Middle frontal gyrus (tissue), 1 donor: ENCODE data around the gene ATP8B3.
"Not testable (repeated sequence)": the region's sequence is repeated elsewhere in the genome, so short reads cannot be mapped to it uniquely, and the experiment has no call there.

Source experiments
- DNase-seq: peaks from one replicate; pipeline ENCODE4 v3.0.0-alpha.2; 2015; ENCODE audit warnings: low spot score; ENCODE audit errors: extremely low spot score

The ATP8B3 gene

GRCh38 chr19:1799695-1800342 lies 12.3 kb downstream of the ATP8B3 start:
- DNase-seq: no peak

- DNase-seq: not testable (repeated sequence)
Measured at GRCh38 chr19:1797313-1797712, 14.8 kb downstream of the ATP8B3 start.

DNA sequence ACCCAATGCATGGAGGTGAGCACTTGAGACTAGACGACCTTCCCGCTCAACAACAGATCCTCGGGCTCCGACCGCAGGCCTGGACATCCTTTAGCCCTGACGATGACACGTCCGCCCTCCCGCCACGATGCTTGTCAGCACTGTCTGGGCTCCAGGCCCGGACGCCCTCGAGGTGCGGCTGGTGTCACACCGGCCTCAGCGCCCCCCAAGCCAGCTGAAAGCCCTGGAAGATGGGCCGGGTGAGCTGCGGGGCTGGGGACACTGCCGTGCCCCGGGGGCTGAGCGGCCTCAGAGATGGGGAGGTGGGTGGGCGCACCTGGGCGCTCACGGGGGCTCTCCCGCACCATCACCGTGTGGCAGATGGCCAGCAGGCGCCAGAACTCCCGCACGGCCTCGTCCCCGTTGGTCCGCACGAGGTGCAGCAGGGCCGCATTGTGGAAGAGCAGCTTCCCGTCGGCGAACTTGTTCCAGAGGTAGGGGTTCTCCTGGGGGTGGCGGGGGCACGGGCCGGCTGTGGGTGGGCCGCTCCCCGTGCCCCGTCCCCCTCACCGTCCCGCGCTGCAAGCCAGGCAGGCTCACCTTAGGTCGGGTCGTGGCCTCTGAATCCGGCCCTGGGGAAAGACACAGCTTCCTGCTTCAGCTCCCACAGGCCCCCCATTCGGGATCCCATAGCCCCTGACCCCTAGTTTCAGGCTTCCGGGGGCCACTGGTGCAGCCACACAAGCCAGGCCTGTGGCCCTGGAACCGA lies 15.5 kb downstream of the ATP8B3 start:
- DNase-seq: no peak

GRCh38 chr19:1794424-1795172 lies 17.5 kb downstream of the ATP8B3 start:
- DNase-seq: no peak

DNA sequence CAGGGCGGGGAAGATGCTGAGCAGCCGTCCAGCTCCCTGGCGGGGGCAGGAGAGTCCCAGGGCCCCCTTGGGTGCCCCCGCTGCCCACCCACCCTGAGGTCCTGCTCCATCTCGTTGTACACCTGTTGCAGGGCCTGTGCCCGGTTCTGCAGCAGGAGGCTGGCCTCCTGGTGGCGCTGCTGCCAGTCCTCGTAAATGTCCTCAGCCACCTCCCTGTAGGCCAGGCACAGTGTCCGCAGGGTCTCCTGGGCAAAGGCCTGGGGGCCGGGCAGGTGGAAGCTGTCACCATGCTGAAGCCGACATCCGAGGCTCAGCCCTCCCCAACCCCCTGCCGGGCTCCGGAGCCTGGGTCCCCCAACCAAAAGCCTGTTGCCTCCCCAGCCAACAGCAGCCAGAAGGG lies 20.2 kb downstream of the ATP8B3 start:
- no peak for DNase-seq

DNA sequence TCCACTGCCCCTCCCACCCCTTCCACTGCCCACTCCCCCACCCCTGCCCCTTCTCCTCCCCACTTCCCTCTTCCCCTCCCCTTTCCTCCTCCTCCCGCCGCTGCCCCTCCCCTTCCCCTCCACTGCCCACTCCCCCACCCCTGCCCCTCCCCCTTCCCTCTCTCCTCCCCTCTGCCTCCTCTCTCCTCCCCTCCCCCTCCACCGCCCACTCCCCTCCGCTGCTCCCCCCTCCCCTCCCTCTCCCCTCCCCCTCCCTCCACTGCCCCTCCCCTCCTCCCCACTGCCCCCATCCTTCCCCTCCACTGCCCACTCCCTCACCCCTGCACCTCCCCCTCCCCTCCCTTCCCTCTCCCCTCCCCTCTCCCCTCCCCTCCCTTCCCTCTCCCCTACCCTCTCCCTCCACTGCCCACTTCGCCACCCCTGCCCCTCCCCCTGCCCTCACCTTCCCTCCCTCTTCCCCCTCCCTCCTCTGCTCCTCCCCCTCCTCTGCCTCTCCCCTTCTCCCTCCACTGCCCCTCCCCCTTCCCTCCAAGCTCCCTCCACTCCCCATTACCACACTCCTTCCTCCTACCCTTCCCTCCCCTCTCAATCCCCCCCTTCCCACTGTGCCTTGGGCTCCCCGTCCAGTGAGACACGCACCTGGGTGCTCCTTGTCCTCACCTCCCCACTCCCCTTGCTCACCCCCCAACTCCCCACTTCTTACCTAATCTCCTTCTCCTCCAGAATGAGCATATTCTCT lies 21.9 kb downstream of the ATP8B3 start:
- no peak for DNase-seq

DNA sequence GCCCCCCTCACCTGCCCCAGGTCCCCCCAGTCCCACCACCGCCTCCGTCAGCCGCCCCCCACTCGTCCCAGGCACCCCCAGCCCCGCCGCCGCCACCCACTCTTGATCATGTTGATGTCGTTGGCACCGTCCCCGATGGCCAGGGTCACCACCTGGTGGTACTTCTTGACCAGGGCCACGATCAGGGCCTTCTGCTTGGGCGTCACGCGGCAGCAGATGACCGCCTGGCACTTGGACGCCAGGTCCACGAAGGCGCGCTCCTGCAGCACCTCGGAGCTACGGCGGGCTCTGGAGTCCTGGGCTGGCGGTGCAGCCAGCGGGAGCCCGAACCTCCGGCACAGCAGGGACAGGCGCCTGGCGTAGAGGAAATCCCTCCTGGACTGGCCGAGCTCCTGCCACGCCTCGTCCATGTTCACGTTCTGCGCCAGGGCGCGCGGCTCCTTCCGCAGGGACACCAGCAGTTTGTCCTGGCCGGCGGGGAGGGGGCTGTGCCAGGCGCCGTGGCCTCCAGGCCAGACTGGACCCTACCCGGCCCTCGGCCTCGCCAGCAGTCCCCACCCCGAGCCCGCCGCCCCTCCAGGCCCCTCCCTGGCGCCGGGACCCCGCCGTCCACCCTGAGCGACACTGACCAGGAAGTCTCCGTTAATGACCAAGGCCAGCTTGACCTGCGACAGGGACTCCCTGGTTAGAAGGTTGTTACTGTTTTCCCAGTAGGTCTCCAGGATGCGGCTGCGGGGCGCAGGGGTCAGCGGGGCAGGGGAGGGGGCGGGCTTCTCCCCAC lies 22.6 kb downstream of the ATP8B3 start:
- DNase-seq: no peak

DNA sequence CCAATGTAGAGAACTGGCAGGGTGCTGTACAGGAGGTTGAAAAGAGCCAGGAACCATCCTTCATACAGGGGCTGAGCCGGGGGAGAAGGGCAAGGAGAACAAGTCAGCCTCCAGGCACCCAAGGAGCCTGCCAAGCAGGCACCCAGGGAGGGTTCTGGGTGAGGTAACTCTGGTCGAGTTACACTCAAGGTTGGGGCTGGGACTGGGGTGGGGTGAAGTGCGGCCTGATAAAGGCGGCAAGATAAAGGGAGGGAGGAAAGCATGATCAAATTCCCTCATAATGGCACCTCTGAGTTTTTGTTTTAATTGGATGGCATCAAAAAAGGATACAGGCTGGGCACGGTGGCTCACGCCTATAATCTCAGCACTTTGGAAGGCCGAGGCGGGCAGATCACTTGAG lies 25.0 kb downstream of the ATP8B3 start:
- DNase-seq: no peak

DNA sequence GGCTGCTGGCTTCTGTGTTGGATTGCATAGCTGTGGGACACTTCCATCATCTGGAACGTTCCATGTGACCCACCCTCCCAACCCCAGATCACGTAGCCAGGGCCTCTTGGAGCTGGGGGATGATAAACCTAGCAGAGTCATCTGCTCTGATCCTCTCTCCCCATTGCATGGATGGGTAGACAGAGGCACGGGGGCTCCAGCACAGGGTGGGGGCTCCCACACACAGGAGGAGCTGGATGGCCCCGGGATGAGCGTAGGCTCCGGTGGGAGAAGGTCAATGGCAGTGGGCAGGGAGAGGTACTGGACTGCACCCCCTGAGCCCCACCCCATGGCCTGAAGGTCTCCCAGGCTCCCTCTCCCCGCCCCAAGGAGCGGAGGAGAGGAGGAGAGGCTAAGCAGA lies 25.4 kb downstream of the ATP8B3 start:
- DNase-seq: no peak

GRCh38 chr19:1785310-1785709 lies 26.8 kb downstream of the ATP8B3 start:
- no peak for DNase-seq

DNA sequence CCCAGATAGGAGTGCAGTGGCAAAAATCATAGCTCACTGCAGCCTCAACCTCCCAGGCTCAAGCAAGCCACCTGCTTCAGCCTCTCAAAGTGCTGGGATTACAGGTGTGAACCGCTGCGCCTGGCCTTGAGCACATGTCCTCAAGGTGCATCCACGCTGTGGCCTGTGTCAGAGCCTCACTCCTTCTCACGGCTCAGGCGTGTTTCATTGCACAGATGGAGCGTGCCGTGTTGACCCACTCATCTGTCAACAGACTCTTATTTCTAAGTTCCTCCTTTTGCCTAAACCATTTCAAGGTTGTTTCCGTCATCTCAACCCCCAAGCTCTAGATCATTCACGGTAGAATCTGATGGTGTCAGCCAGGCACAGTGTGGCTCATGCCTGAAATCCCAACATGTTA lies 28.2 kb downstream of the ATP8B3 start:
- no peak for DNase-seq

DNA sequence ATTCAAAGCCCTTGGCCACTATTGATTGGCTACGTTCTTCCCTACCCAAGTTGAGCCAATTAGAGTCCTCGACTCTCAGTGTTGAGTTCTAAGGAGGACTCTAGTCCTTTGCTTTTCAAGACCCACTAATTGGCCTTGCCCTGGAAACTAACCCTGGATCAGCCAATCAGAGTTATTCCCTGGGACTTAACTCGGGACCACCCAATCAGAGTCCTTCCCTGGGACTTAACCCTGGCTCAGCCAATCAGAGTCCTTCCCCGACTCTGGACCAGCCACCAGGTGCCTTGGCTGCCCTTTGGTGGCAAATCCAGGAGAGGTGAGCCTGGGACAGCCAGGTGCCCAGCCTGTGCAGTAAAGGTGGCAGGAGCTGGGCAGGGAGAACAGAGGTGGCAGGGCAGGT lies 28.7 kb downstream of the ATP8B3 start:
- DNase-seq: no peak

DNA sequence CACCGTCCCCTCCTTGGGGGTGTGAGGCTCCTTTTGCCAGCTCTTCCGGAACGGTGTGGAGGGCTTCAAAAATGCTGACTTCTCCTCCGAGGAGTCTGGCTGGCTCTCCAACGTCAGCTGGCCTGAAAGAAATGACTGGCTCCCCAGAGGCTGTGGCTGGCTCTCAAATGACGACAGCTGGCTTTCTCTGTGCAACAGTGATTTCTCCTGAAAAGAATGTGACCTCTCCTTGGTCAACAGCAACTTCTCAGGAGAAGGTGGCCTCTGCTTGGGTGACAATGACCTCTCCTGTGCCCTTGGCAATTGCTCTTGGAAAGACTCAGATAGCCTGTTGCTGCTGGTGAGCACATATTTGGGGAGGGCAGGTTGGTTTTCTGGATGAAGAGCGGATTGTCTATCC lies 29.6 kb downstream of the ATP8B3 start:
- DNase-seq: no peak

DNA sequence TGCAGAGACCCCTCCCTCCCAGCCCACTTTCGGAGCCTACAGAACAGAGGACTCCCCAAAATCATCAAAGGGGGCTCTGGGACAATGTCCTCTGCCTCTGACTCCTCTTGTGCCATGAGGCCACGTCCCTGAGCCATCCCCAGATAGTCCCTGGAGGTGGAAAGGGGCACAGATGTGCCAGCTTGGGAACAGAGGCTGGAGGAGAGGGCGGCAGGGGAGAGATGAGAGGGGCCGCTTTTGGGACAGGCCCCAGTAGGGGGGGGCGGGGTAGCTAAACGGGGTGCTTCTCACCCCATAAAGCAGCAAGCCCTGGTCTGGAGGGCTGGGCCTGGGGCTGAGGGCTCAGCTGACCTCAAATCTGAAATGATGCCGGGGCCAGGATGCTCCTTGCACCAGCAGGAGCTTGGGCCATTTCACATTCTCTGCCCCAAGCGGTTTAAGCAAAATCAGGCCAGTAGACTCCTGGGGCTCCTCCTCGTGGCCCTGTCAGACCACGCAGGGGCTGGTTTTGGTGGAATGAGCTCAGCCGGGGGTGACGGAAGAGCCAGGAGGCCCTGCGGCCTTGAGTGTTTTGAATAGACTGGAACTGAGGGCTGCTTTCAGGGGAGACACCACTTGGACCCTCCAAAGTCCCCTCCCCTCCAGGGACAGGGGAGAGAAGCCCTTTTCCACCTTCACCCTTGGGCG lies 31.7 kb downstream of the ATP8B3 start:
- no peak for DNase-seq

DNA sequence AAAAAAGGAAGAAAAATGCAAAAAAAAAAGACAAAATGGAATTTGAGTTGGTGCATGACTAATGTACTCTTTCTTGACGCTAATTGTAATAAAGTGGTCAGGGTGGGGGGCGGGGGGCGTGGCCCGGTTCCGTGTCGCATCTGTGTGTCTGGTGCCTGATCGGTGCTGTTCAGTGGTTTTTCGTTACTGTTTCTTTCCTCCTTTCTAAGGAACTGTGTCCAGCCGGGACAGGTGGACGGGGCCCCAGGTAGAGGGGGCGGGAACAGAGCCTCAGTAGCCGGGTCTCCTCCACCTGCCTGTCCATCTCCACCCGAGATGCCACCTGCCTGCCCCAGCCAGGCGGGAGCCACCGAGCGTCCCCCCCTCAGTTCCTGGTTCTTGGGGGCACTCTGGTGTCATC lies 32.5 kb downstream of the ATP8B3 start:
- DNase-seq: no peak

- DNase-seq: no peak
Measured at GRCh38 chr19:1777149-1777548, 34.9 kb downstream of the ATP8B3 start.

DNA sequence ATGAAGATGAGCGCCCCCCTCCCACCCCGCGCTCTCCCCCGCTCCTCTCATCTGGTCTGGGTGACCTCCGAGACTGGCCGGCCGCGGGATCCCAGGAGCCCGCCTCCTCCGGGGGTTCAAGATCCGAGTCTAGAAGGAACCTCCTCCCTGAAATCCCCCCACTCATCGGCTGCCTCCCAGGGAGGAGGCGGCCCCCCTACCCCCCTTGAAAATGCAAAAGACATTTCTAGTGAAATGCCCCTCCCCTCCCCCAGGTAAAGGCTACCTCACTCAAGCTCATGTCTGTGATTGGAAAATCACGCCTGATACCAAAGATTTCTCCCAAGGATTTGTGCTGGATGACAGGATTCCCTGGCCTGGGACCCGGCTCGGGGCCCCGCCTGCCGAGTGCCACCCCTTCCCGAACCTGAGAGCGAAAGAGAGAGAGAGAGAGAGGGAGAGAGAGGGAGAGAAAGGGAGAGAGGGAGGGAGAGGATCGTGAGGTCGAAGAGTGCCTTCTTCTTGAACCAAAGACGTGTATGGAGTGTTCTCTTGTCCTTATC lies 35.4 kb downstream of the ATP8B3 start:
- no peak for DNase-seq

GRCh38 chr19:1775951-1776605 lies 36.0 kb downstream of the ATP8B3 start:
- no peak for DNase-seq

DNA sequence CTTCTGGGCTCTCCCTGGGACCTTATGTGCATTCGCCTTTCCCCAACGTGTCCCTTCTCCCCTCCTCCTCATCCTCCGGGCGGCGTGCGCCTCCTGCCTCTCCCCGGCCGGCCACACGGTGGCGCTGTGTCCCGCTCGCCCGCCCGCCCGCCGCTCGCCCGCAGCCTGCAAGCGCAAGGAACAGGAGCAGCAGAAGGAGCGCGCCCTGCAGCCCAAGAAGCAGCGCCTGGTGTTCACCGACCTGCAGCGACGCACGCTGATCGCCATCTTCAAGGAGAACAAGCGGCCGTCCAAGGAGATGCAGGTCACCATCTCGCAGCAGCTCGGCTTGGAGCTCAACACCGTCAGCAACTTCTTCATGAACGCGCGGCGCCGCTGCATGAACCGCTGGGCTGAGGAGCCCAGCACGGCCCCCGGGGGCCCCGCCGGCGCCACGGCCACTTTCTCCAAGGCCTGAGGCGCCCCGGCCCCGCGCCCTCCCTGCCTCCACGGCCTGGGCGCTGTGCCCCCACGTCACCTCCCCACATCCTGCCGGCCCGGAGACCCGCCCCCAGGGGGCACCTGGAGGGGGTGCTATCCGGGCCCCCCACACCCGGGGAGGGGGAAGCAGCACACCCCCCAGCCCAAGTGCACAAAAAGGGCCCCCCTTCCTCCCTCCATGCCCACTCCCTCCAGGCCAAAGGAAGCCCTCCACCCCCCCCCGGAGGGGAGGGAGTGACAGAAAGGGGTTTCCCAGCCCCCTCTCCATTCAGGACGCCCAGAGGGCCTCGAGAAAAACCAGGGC lies 36.9 kb downstream of the ATP8B3 start:
- DNase-seq: no peak
